Lower lobe of right lung (tissue), 2 donors: ENCODE results near the gene NFIB. TPM values are rescaled to one million over a fixed set of nuclear protein-coding genes. Genes with fewer than 3 reads are reported as not detected.

Source experiments
- ATAC-seq, 2 donors: fragments of 200-7000 bp; cut with Tn5 transposase; one replicate each; pipeline ENCODE4 v1.9.1; 2020 to 2022; ENCODE audit warnings: mild to moderate bottlenecking in 2 of 2, moderate library complexity in 2 of 2
- DNase-seq: peaks from one replicate; pipeline ENCODE4 v3.0.0-alpha.2; 2020
- H3K27ac ChIP-seq: fragments of 200-600 bp; one replicate; pipeline ENCODE4 v1.8.0; 2022
- H3K27me3 ChIP-seq: fragments of 200-600 bp; one replicate; pipeline ENCODE4 v1.8.0; 2022; ENCODE audit warnings: low read depth
- H3K36me3 ChIP-seq: fragments of 200-600 bp; one replicate; pipeline ENCODE4 v1.8.0; 2022; ENCODE audit warnings: mild to moderate bottlenecking
- H3K4me1 ChIP-seq: fragments of 200-600 bp; one replicate; pipeline ENCODE4 v1.8.0; 2022
- H3K4me3 ChIP-seq: fragments of 200-600 bp; one replicate; pipeline ENCODE4 v1.8.0; 2022; ENCODE audit warnings: mild to moderate bottlenecking
- H3K9me3 ChIP-seq: fragments of 200-600 bp; one replicate; pipeline ENCODE4 v1.8.0; 2022
- CTCF ChIP-seq: fragments of 200-600 bp; IDR thresholded peaks from one replicate; pipeline ENCODE4 v1.8.0; 2022; ENCODE audit warnings: antibody characterized with exemption, mild to moderate bottlenecking
- intact Hi-C: fragments of 100-400 bp; cut with DNase I; formaldehyde crosslinking; loops from one replicate; pipeline ENCODE4 v1.11.0; 2022
- total RNA-seq: library from RNA; stranded (reverse); fragmentation: NEBNext Ultra II Directional; extraction: Animal tissue kit (Norgen Biotek cat#: 25700); gene quantifications from one replicate; pipeline ENCODE4 v1.2.1, GENCODE V29; 2021
- donor health status: DM: no; HTN: yes; CAD: no; lungs with severe emphysema.

The NFIB gene
- total RNA-seq, 1 donor from 2014 or later: 97.7 TPM

DNA sequence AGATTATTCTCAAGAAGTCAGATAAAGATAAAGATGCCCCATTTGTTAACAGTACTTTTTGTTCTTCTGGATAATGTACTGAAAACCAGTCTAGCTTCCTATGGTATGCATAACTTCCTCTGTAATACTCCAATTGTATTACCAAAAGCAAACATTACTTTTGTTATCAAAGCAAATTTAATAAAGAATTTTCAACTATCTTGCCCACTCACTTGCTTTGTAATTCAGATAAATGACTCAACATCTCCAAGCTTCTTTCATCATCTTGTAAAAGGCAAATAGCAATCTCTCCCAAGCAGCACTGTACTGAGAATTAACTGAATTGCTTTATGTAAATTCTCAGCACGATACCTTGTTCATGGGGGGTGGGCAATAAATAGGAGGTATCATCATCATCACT lies 98.3 kb downstream of the NFIB start:
- intact Hi-C loops: no loop called here
- H3K36me3 ChIP-seq: no peaks in the 10 kb centered on the region
- H3K4me3 ChIP-seq: no peak overlapping the region
- no peak for DNase-seq
- H3K27ac ChIP-seq: no peak overlapping the region
- no peaks in the 10 kb centered on the region for H3K27me3 ChIP-seq
- no peaks in the 10 kb centered on the region for H3K9me3 ChIP-seq
- peaks cover 56% of the 10 kb centered on the region for H3K4me1 ChIP-seq
- TF ChIP-seq CTCF: no peak
- ATAC-seq: no peak

- peaks cover 56% of the 10 kb centered on the region for H3K4me1 ChIP-seq
- H3K9me3 ChIP-seq: no peaks in the 10 kb centered on the region
- H3K27ac ChIP-seq: no peak overlapping the region
- TF ChIP-seq CTCF: no peak
- ATAC-seq (no peak), DNase-seq (no peak)
- no peaks in the 10 kb centered on the region for H3K27me3 ChIP-seq
- intact Hi-C loops: no loop called here
- no peaks in the 10 kb centered on the region for H3K36me3 ChIP-seq
- H3K4me3 ChIP-seq: no peak overlapping the region
Measured at GRCh38 chr9:14214693-14215092, 99.2 kb downstream of the NFIB start.

GRCh38 chr9:14214065-14214684 lies 99.8 kb downstream of the NFIB start:
- no peak overlapping the region for H3K4me3 ChIP-seq
- H3K4me1 ChIP-seq: peaks cover 55% of the 10 kb centered on the region
- H3K27me3 ChIP-seq: no peaks in the 10 kb centered on the region
- no peak overlapping the region for H3K27ac ChIP-seq
- DNase-seq (no peak), ATAC-seq (no peak)
- intact Hi-C loops: no loop called here
- no peak for TF ChIP-seq CTCF
- H3K9me3 ChIP-seq: no peaks in the 10 kb centered on the region
- no peaks in the 10 kb centered on the region for H3K36me3 ChIP-seq

- no peaks in the 10 kb centered on the region for H3K36me3 ChIP-seq
- H3K4me3 ChIP-seq: no peak overlapping the region
- no peaks in the 10 kb centered on the region for H3K9me3 ChIP-seq
- no peaks in the 10 kb centered on the region for H3K27me3 ChIP-seq
- ATAC-seq: no peak
- H3K4me1 ChIP-seq: peaks cover 48% of the 10 kb centered on the region
- intact Hi-C loops: no loop called here
- no peak for DNase-seq
- H3K27ac ChIP-seq: no peak overlapping the region
- no peak for TF ChIP-seq CTCF
Measured at GRCh38 chr9:14213504-14213903, 100.4 kb downstream of the NFIB start.

GRCh38 chr9:14212697-14213420 lies 101.1 kb downstream of the NFIB start:
- H3K27ac ChIP-seq: no peak overlapping the region

More at GRCh38 chr9:14212697-14213420, 101.1 kb downstream of the NFIB start:
- no peak for ATAC-seq
- no peaks in the 10 kb centered on the region for H3K27me3 ChIP-seq
- peaks cover 42% of the 10 kb centered on the region for H3K4me1 ChIP-seq
- no peaks in the 10 kb centered on the region for H3K36me3 ChIP-seq
- no peak overlapping the region for H3K4me3 ChIP-seq
- TF ChIP-seq CTCF: no peak
- H3K9me3 ChIP-seq: no peaks in the 10 kb centered on the region
- DNase-seq: no peak
- intact Hi-C loops: no loop called here
